Posterior cingulate gyrus (tissue), 11 donors: ENCODE results near the gene ARPC5L.
"Not testable (repeated sequence)": the region's sequence is repeated elsewhere in the genome, so short reads cannot be mapped to it uniquely, and the experiment has no call there.

ENCODE experiments used
- DNase-seq, 10 donors: peaks; one replicate each; pipeline versions ENCODE4 v3.0.0 to v3.0.0-alpha.2; 2020 to 2021; ENCODE audit warnings: mixed read lengths in 3 of 10
- intact Hi-C: fragments of 100-400 bp; cut with DNase I; formaldehyde crosslinking; loops from one replicate; pipeline ENCODE4 v1.15.1; 2023

ARPC5L gene

GRCh38 chr9:124839612-124840299 lies 22.2 kb upstream of the ARPC5L start:
- intact Hi-C loops: no loop called here
- peak in 2 of 10 donors; percentile 36 to 52 for DNase-seq

- peak in 2 of 10 donors; percentile 54 to 83 for DNase-seq
- intact Hi-C loops: no loop called here
These were observed 21.6 kb upstream of the ARPC5L start for GRCh38 chr9:124840300-124840833.

DNA sequence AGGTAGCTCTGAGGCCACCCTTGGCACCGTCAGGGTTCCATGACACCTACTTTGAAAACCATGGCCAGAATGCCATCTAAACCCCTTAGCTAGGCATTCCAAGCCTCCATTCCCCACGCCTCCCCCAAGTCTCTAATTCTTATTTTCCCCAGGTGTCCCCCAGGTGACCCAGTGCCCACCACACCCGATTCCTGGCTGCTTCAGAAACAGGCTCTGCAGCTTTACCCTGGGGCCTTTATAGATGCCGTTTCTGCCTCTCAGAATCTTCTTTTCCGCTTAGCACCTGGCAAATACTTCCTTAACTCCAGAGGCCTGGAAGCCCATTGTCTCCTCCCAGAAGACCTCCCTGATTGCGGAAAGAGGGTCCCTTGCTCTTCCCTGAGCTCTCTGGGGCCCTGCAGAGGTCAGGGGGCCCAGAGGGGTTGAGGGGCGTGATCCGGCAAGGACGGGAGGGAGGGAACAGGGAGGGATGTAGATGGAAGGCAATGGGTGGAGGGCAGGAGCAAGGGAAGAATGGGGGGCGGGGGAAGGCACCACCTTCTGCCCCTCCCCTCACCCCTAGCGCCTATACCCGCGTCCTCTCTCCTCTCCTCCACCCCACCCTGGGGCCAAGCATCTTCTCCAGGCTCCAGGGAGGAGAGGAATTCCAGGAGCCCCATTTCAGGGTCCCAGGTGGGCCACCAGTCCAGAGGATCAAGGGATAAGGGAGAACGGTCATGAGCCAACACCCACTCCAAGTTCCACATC lies 20.7 kb upstream of the ARPC5L start:
- intact Hi-C loops: no loop called here
- DNase-seq: peak in 2 of 10 donors; percentile 5 to 25

DNA sequence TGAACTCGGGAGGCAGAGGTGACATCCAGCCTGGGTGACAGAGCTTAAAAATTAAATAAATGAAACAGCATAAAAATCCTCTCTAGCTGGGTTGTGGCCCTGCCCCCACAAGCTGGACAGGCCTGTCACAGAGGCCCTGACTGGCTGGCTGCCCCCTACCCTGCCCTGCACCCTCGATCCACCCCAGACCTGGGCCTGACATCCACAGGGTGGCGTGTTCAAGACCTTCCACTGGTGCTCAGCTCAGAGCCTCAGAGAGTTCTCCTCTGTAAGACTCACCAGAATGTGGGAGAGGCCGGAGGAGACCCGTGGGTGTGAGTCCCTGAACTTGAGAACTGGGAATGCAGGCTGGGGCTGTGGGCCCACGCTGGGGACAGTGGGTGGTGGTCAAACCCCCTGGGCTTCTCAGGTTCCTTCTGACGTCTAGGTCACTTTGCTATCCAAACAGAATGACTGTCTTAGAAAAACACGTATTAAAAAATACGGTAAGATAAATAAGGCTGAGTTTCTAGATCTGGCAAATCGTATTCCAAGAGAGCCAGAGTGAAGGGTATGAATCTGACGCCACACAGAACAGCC lies 18.4 kb upstream of the ARPC5L start:
- intact Hi-C loops: no loop called here
- peak in 2 of 10 donors; percentile 28 to 44 for DNase-seq

DNA sequence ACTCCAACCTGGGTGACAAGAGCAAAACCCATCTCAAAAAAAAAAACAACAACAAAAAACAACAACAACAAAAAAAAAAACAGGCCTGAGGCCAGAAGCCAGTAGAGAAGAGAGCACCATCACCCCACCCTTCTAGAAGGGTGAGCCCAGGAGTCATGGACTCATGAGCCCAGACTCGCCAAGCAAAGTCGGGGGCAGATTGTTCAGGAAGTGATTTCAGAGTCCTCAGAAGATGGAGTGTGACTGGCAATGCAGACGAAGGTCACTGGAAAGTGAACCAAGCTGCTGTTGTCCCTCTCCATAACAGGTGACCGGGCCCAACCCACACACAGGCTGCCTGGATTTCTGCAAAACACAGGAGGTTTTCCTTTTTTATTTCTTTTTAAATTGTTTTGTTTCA lies 17.6 kb upstream of the ARPC5L start:
- peak in 2 of 10 donors; percentile 10 to 16 for DNase-seq
- intact Hi-C loops: no loop called here

DNA sequence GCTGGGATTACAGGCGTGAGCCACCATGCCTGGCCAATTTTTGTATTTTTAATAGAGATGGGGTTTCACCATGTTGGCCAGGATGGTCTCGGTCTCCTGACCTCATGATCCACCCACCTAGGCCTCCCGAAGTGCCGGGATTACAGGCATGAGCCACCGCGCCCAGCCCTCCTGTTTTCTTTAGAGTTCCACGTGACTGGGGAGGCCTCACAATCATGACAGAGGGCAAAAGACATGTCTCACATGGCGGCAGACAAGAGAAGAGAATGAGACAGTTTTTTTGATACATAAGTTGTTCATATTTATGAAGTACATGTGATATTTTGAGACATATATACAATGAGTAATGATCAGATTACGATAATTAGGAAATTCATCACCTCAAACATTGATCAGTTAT lies 15.5 kb upstream of the ARPC5L start:
- peak in 2 of 10 donors; percentile 8 to 66 for DNase-seq
- intact Hi-C loops: not testable (repeated sequence)

GRCh38 chr9:124846969-124847368 lies 15.0 kb upstream of the ARPC5L start:
- intact Hi-C loops: no loop called here
- peak in 2 of 10 donors; percentile 2 to 39 for DNase-seq

DNA sequence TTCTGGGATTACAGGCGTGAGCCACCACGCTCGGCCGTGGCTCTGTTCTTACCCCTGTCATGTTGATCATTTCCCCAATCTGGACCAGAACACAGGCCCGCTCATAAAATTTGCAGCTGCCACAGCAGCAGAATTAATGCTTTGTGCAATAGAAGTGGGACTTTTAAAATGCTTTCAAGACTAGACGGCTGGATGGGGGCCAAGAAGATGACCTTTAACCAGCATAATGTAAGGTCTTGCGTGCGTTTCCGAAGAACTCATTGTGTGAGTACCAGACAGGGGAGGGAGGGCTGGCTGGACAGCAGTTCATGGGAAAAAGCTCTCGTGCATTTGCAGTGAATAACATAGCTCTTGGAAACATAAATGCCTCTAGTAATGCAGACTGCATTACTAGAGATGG lies 12.1 kb upstream of the ARPC5L start:
- DNase-seq: peak in 2 of 10 donors; percentile 49 to 69
- intact Hi-C loops: loop anchor here (10.0 kb wide), 1 partner anchor 525 kb away; no protein-coding TSS in a partner anchor

DNA sequence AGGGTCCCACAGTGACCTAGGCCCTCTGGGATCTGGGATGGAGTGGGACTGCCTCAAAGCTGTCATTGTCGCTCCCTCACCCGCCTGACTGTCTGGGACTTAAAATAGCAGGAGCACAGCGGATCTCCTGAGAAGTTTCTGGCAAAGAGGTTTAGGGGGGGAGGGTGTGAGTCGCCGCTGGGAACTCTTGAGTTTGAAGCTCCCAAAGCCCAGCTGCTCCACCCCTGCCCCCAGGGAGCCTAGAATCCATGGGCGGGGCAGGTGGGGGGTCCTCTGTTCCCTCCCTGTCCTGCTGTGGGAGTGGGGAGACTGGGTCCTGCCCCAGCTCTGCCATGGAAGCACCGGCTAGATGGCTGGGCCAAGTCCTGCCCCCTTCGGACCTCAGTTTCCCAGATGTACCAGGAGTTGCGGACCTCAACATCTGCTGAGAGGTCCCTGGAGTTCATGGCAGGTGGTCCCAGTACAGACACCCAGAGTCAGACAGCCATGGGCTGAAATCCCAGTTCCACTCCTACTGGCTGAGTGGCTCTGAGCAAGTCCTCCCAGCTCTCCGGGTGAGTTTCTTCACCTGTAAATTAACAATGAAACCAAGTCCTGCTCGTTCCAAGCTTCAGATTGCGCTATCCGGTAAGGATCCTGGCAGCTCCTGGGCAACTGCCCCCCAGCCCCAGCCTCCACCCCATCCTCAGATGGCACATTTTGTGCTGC lies 9.7 kb upstream of the ARPC5L start:
- DNase-seq: peak in 1 of 10 donors; percentile 50
- intact Hi-C loops: loop anchor here (10.0 kb wide), 1 partner anchor 523 kb away; no protein-coding TSS in a partner anchor

GRCh38 chr9:124852829-124853531 lies 8.9 kb upstream of the ARPC5L start, which contains the start of gene WDR38:
TSS of gene WDR38 (plus strand) at chr9:124853460. CDS start at chr9:124853532, 72 bp downstream.
- DNase-seq: peak in 9 of 10 donors; percentile 45 to 95 (median 70)
- intact Hi-C loops: loop anchor here (1.0 to 10.0 kb wide), 2 partner anchors 81 to 522 kb away; no protein-coding TSS in a partner anchor

- DNase-seq: peak in 1 of 10 donors; percentile 46
- intact Hi-C loops: loop anchor here (1.0 to 10.0 kb wide), 2 partner anchors 81 to 521 kb away; no protein-coding TSS in a partner anchor
These were observed 8.3 kb upstream of the ARPC5L start for GRCh38 chr9:124853605-124854143.

DNA sequence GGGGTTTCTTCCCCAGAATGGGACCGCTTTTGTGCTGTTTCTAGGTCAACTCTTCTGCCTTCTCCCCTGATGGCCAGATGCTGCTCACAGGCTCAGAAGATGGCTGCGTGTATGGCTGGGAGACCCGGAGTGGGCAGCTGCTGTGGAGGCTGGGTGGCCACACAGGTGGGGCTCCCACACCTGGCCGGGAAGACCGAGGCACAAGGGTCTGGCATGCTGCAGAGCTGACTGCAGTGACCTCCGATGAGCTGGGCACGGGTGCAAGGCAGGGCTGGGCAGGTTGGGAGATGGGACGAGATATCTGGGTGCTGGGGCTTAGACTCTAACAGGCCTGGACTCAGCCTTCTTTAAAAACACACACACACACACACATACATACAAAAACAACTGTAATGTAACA lies 7.8 kb upstream of the ARPC5L start:
- intact Hi-C loops: loop anchor here (10.0 kb wide), 1 partner anchor 521 kb away; no protein-coding TSS in a partner anchor
- no peak for DNase-seq

- no peak for DNase-seq
- intact Hi-C loops: loop anchor here (10.0 kb wide), 1 partner anchor 520 kb away; no protein-coding TSS in a partner anchor
These were observed 7.1 kb upstream of the ARPC5L start for GRCh38 chr9:124854822-124855221.

- intact Hi-C loops: loop anchor here (10.0 kb wide), 1 partner anchor 519 kb away; no protein-coding TSS in a partner anchor
- DNase-seq: no peak
These were observed 6.4 kb upstream of the ARPC5L start for GRCh38 chr9:124855566-124855943.

- intact Hi-C loops: loop anchor here (10.0 kb wide), 1 partner anchor 519 kb away; no protein-coding TSS in a partner anchor
- DNase-seq: peak in 1 of 10 donors; percentile 88
These were observed 5.8 kb upstream of the ARPC5L start for GRCh38 chr9:124855944-124856765.

GRCh38 chr9:124857533-124858162 lies 4.3 kb upstream of the ARPC5L start:
- no peak for DNase-seq
- intact Hi-C loops: loop anchor here (10.0 kb wide), 1 partner anchor 517 kb away; no protein-coding TSS in a partner anchor

DNA sequence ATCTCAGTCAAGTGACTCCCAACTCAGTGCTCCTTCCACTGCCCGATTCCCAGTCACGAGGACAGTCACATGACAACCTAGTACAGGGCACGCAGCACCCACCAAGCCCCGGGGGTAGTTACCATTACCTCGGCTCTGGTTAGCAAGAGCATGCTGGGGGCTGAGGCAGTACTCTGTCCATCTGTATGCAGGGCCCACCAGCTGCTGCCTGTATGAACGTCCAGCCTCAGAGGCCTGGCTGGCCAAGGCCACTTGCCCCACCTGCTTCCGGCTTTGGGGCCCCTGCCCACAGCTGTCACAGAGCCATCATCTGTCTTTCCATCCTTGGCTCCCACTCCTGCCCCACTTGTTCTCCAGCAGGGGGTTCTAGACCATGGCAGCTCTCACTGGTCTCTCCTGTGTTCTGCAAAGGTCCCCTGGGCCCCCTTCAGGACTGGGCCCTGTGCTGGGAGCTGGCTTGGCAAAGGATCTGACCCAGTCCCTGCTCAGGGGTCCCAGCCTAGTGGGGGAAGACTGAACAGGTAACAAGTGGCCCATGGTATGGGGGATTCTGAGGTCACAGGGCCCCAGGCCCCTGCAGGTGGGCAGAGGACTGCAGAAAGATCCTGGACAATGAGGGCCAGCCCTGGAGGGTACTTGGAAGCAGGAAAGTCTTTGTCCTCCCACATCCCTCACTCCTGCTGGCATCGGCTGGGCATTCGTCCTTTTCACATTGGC lies 3.4 kb upstream of the ARPC5L start:
- intact Hi-C loops: loop anchor here (10.0 kb wide), 1 partner anchor 516 kb away; no protein-coding TSS in a partner anchor

More for the DNA sequence above, 3.4 kb upstream of the ARPC5L start:
- no peak for DNase-seq
